Measurements from ENCODE around the gene RPS6KA2. TPM values are rescaled to one million over a fixed set of nuclear protein-coding genes. Genes with fewer than 3 reads are reported as not detected.

Gene RPS6KA2
- total and polyA plus RNA-seq, 2 donors (not counting 1 experiment from before 2014, with no cell fraction given), result 2.2 to 16.0 TPM

GRCh38 chr6:166389119-166389518, 237.9 kb downstream of the RPS6KA2 start:
- ChIA-PET POLR2A (no interaction called here), CTCF (interaction anchor here (3.7 kb wide), 1 partner anchor 11 kb away, joined by 21 read pairs; no protein-coding TSS in a partner anchor)
- no peaks in the 10 kb centered on the region for H3K27me3 ChIP-seq (replicated peaks in 1 of 4; ENCODE audit: control extremely low read depth in 1 of 4, control insufficient read depth in 3 of 4, insufficient read depth in 4 of 4, low read length in 3 of 4)
- no CpG with 5 or more reads among the region's 3 CpGs for WGBS (ENCODE audit: insufficient coverage)
- H3K4me2 ChIP-seq (replicated peaks; ENCODE audit: low read depth, low read length, poor library complexity, severe bottlenecking), result no peak overlapping the region
- Mint-ChIP-seq H3K4me3 (no peak overlapping the region), H3K27ac (no peak overlapping the region), H3K4me1 (peaks cover 1% of the 10 kb centered on the region), H3K9me3 (ENCODE audit: insufficient read depth) (no peaks in the 10 kb centered on the region), H3K27me3 (peaks cover 16% of the 10 kb centered on the region)
- H3K9ac ChIP-seq (ENCODE audit: low read length), result no peak overlapping the region
- no peaks in the 10 kb centered on the region for H3K36me3 ChIP-seq (replicated peaks in 1 of 2; ENCODE audit: control extremely low read depth in 1 of 2, control insufficient read depth in 1 of 2, extremely low read depth in 1 of 2, insufficient read depth in 2 of 2, low read length in 1 of 2)
- no peaks in the 10 kb centered on the region for H3K9me3 ChIP-seq (ENCODE audit: control extremely low read depth in 1 of 3, control insufficient read depth in 2 of 3, insufficient read depth in 1 of 3, low read length in 2 of 3)
- ATAC-seq (ENCODE audit: low read depth), result no peak
- no peak overlapping the region for H2AFZ ChIP-seq (ENCODE audit: insufficient read depth, low read depth, low read length, poor library complexity, severe bottlenecking)
- peaks cover 0 to under 1% of the 10 kb centered on the region in 2 donors for H3K4me1 ChIP-seq (ENCODE audit: control insufficient read depth in 2 of 2, insufficient read depth in 2 of 2, low read length in 2 of 2)
- H3K4me3 ChIP-seq (ENCODE audit: control extremely low read depth in 1 of 5, extremely low read depth in 1 of 5, insufficient read depth in 1 of 5, low read depth in 2 of 5, low read length in 4 of 5), result no peak overlapping the region
- no peaks in the 10 kb centered on the region for H3K79me2 ChIP-seq (ENCODE audit: control insufficient read depth, insufficient read depth, low read length)
- H3K27ac ChIP-seq (ENCODE audit: low read length in 2 of 2), result no peak overlapping the region
- intact Hi-C loops (cut with micrococcal nuclease), result loop anchor here (10.0 kb wide), 1 partner anchor 736 kb away; the partner anchor contains the start of gene CCR6
- DNase-seq, result no peak
- TF ChIP-seq EZH2 (IDR thresholded peaks at IDR 0.05; ENCODE audit: borderline replicate concordance, insufficient read depth, low read depth, low read length, poor library complexity, severe bottlenecking), result no peak
- no peak for TF ChIP-seq CTCF (IDR thresholded peaks at IDR 0.05)
- no peaks in the 10 kb centered on the region for H4K20me1 ChIP-seq (ENCODE audit: control insufficient read depth, insufficient read depth, low read length, poor library complexity, severe bottlenecking)

- H3K27ac Mint-ChIP-seq, result no peak overlapping the region
- Histone ChIP-seq H3K4me2 (replicated peaks; ENCODE audit: low read depth, low read length, poor library complexity, severe bottlenecking) (no peak overlapping the region), H3K36me3 (replicated peaks in 1 of 2; ENCODE audit: control extremely low read depth in 1 of 2, control insufficient read depth in 1 of 2, extremely low read depth in 1 of 2, insufficient read depth in 2 of 2, low read length in 1 of 2) (no peaks in the 10 kb centered on the region), H3K9ac (ENCODE audit: low read length) (no peak overlapping the region), H3K27me3 (replicated peaks in 1 of 4; ENCODE audit: control extremely low read depth in 1 of 4, control insufficient read depth in 3 of 4, insufficient read depth in 4 of 4, low read length in 3 of 4) (no peaks in the 10 kb centered on the region), H3K9me3 (ENCODE audit: control extremely low read depth in 1 of 3, control insufficient read depth in 2 of 3, insufficient read depth in 1 of 3, low read length in 2 of 3) (no peaks in the 10 kb centered on the region), H3K27ac (ENCODE audit: low read length in 2 of 2) (no peak overlapping the region), H2AFZ (ENCODE audit: insufficient read depth, low read depth, low read length, poor library complexity, severe bottlenecking) (no peak overlapping the region), H4K20me1 (ENCODE audit: control insufficient read depth, insufficient read depth, low read length, poor library complexity, severe bottlenecking) (no peaks in the 10 kb centered on the region), H3K4me1 (ENCODE audit: control insufficient read depth in 2 of 2, insufficient read depth in 2 of 2, low read length in 2 of 2) (peaks cover 0 to 7% of the 10 kb centered on the region in 2 donors), H3K79me2 (ENCODE audit: control insufficient read depth, insufficient read depth, low read length) (no peaks in the 10 kb centered on the region), H3K4me3 (ENCODE audit: control extremely low read depth in 1 of 5, extremely low read depth in 1 of 5, insufficient read depth in 1 of 5, low read depth in 2 of 5, low read length in 4 of 5) (no peak overlapping the region)
- ChIA-PET POLR2A (no interaction called here), CTCF (interaction anchor here (1.6 to 3.7 kb wide), 3 partner anchors 12 to 109 kb away, joined by 3 to 21 read pairs (median 12); no protein-coding TSS in a partner anchor)
- no peaks in the 10 kb centered on the region for H3K9me3 Mint-ChIP-seq (ENCODE audit: insufficient read depth)
- peaks cover 12% of the 10 kb centered on the region for H3K27me3 Mint-ChIP-seq
- H3K4me3 Mint-ChIP-seq, result no peak overlapping the region
- ATAC-seq (ENCODE audit: low read depth), result no peak
- intact Hi-C loops (cut with micrococcal nuclease), result loop anchor here (10.0 kb wide), 1 partner anchor 736 kb away; the partner anchor contains the start of gene CCR6
- DNase-seq, result no peak
- no peak for TF ChIP-seq EZH2 (IDR thresholded peaks at IDR 0.05; ENCODE audit: borderline replicate concordance, insufficient read depth, low read depth, low read length, poor library complexity, severe bottlenecking)
- H3K4me1 Mint-ChIP-seq, result peaks cover 5% of the 10 kb centered on the region
- 96% methylated on average over 8 of the region's 13 CpGs for WGBS (ENCODE audit: insufficient coverage)
Observed at GRCh38 chr6:166388290-166389004, 238.6 kb downstream of the RPS6KA2 start.

All from B cell (primary cell).